ENCODE data around the gene ROBO3.

Gene ROBO3

DNA sequence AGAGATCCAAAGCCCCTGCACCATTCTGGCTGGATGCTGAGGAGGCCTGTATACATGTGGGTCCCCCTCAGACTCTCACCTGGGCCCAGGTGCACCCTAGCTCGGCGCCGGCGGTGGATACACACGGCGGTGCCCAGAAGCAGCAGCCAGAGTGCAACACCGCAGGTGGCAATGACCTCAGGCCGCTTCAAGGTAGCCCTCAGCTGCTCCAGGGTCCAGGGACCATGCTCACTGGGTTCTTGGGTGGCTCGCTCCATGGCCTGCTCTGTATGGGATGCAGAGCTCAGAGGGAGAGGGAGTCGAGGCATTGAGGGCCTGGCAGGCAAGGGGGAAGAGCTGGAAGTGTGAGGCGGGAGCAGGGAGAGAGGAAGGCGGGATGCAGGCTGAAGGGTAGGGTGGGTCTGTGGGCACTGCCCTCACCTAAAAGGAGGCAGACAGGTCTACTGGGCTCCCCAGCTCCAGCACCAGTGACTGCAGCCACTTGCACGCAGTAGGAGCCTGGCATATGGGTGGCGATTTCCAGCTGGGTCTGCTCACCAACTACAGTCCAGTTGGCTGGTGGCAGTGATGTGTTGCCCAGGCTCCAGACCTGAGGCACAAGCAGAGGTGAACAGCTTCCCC is 28.7 kb downstream of the ROBO3 start:
- no peak for DNase-seq

- no peak for DNase-seq
Observed at GRCh38 chr11:124894606-124895430, 29.6 kb downstream of the ROBO3 start.

GRCh38 chr11:124895471-124895971 is 30.3 kb downstream of the ROBO3 start:
- DNase-seq: no peak

DNA sequence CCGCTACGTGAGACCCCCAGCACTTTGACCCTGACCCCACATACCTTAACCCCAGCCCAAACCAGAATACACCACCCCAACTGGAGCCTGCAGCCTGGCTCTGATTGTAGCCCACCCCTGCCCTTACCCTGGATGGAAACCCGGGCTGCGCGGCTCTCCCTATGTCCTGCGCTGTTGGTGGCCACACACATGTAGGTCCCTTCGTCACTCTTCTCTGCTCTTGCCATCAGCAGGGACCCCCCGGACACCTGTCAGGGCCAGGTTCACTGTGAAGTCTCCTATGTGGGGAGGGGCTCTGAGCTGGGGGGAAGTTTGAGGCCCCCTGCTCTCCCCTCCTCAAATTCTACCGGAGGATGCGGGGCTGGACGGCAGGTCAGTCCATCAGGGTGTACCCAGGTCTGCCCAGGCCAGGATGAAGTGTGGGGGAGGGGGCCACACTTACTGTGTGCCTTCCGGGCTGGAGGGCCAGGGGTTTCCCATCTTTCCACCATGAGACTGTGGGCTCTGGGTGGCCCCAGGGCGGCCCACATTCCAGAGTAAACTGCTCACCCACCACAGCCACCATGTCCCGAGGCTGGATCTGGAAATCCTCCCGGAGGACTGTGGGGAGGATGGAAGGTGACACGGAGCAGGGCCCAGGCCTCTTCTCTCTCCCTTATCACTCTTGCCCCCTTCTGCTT is 31.0 kb downstream of the ROBO3 start:
- no peak for DNase-seq

DNA sequence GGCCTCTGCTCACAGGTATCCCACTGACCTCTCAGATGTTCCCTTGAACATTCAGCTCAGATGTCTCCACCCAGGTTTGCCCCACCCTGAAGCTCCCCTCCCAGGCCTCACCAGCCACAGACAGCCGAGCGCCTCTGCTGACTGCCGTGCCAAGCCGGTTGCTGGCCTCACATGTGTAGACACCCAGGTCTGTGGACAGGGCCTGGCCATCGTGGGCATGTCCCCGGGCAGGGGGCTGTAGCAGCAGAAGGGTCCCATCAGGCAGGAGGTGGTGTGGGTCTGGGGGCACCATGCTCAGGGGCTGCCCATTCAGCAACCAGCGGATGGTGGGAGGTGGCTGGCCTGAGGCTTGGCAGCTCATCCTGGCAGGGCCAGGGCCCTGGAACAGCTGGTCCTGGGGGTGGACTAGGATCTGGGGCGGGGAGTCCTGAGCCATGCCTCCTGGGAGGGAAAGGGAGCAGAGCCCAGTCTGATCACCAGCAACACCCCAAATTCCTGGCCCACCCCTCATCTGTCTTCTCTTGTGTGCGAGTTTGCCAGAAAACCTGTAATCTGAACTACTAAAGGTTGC is 31.7 kb downstream of the ROBO3 start:
- no peak for DNase-seq

DNA sequence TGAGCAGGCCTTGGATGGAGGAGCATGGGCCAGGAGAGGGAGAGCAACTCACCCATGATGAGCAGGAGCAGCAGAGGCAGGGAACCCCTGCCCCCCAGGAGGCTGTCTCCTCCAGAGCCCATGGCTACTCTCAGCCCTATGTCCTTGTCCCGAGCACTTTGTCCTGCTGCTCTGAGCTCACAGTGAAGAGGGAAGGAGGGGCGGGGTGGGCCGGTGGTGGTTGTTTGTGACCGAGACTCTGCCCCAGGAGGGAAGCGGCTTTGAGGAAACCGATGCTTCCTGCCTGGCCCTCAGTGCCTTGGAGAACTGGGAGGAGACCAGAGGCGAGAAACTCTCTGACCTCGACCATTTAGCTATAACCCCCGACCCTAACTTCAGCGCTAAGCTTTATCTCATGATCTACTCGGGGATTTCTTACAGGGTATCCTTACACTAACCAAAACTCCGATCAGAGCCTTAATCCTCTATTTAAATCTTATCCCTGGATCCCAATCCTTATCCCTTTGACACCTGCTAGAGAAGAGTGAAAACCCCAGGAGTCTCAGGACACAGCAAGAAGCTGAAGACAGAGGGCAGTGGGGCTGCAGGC is 32.5 kb downstream of the ROBO3 start, which contains the start of gene ROBO4:
TSS of gene ROBO4 (minus strand) at position 192 of the 589 bp plus-strand sequence. CDS start at position 122, 70 bp downstream.
- no peak for DNase-seq

- DNase-seq: no peak
Observed at GRCh38 chr11:124898263-124898680, 33.0 kb downstream of the ROBO3 start.

DNA sequence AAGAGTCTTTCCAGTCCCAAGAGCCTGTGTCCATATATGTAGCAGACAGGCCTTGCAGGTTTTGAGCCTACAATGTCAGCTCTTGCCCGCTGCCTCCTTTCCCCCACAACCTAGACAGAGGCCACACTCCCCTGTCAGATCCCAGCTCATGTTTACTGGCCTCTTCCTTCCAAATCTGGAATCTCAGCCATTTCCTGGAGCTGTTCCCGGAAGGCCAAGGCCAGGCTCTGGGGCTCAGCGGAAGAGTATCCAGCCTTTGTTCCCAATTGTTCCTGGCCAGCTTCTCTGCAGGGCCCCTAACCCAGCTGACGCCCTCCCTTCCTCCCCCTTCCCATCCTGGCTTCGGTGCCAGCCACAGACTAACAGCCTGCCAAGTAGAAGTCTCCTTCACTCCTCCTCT is 33.5 kb downstream of the ROBO3 start:
- no peak for DNase-seq

- DNase-seq: no peak
Observed at GRCh38 chr11:124899383-124900145, 34.3 kb downstream of the ROBO3 start.

DNA sequence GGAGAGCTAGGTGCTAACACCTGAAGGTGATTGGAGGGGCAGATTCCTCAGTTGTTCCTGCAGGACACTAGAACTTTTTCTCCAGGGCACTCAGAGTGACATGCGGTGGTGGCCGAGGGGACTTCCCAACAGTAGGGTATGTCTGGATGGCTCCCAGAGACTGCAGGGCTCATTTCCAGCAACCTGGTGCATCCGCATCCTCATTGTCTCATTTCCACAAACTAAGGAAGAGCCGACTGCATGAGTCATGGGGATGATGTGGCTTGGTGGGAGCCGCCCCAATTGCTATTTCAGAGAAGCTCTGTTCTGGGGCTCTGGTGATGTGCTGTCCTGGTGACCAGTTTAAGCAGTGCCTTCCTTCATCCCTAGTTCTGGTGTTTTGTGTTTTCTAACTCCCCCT is 35.2 kb downstream of the ROBO3 start:
- DNase-seq: no peak

GRCh38 chr11:124902616-124903015 is 37.4 kb downstream of the ROBO3 start:
- no peak for DNase-seq

DNA sequence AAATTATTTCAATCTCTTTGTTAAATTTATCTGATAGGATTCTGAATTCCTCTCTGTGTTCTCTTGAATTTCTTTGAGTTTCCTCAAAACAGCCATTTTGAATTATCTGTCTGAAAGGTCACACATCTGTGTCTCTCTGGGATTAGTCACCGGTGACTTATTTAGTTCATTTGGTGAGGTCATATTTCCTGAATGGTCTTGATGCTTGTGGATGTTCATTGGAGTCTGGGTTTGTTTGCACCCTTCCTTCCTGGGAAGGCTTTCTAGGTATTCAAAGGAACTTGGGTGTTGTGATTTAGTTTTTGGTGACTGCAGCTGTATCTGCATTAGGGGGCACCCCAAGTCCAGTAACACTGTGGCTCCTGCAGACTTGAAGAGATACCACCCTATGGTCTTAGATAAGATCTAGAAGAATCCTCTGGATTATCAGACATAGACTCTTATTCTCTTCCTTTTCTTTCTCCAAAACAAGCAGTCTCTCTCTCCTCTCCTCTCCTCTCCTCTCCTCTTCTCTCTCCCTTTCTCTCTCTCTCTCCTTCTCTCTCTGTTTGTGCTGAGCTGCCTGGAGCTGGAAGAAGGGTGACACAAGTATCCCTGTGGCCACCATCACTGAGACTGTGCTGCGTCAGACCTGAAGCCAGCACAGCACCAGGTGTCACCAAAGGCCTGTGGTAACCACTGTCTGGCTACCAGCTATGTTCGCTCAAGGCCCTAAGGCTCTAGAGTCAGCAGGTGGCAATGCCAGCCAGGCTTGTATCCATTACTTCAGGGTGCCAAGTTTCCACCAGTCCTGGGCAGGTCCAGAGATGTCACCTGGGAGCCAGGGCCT is 50.5 kb downstream of the ROBO3 start:
- DNase-seq: no peak

DNA sequence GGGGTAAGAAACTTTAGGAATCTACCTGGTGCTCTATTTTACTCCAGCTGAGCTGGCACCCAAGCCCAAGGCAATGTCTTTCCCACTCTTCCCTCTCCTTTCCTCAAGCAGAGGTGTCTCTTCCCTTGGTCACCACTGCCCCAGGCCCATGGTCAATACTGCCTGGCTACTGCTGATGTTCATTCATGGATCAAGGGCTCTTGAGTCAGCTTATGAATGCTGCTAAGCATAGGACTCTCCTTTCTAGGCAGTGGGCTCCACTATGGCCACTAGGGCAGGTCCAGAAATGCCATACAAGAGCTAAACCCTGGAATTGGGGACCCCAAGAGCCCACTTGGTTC is 51.1 kb downstream of the ROBO3 start:
- DNase-seq: no peak

DNA sequence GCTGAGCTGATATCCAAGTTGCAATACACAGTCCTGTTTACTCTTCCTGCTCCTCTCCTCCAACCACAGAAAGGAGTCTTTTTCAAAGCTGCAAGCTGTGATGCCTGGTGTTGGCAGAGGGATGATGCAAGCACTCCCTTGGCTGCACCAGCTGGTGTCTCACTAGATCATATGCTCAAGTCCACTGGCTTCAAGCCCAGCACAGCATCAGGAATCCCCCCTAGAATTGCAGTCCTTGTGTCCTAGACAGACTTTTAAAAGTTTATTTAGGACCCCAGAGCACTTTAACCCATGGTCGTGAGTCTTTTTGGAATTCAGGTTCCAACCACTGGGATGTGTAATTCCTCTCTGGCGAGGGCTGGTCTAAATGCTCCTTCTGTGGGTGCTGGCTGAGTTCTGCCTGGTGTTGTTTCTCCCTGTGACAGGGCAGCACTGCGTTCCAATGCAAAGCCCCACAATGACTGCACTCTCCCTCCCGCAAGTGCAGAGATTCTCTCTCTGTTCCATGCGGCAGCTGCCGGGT is 51.9 kb downstream of the ROBO3 start:
- peak; percentile 42 for DNase-seq

DNA sequence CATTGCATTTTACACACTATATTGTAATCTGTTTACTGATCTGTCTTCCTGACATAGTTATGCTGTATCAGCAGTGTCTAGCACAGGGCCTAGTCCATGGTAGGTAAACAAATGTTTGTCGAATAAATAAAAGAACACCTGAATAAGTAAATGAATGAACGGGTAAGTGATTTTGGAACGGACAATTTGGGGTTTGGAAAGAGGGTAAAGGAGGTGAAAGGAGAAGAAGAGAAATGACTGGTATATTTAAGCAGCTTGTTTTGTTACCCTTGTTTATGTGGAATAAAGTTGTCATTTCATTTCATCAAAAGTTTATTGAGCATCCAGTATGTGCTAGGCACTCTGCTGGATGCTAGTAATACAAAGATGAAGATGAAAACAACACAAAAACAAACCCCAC is 53.7 kb downstream of the ROBO3 start, which contains the start of gene HEPN1:
TSS of gene HEPN1 (plus strand) at position 301 of the 400 bp plus-strand sequence.
- DNase-seq: no peak

- DNase-seq: no peak
Observed at GRCh38 chr11:124919898-124920297, 54.7 kb downstream of the ROBO3 start.

DNA sequence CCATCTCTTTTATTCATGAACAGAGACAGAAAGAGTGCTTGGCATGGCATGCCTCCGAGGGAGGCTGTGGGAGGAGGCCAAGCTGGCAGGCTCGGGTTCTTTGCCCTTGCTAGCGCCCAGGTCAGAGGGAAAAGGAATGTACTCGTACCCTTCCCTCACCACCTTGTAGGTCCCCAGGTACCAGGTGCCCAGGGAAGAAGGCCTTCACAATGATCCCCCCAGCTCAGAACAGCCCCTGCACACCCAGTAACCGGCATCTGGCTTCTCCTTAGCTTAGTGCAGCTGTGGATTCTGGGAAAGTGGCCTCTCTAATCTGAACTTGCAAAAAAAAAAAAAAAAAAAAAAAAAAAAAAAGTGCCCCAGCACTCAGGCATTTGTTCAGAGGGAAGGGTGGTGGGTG is 55.1 kb downstream of the ROBO3 start:
- DNase-seq: no peak

GRCh38 chr11:124920870-124921609 is 55.8 kb downstream of the ROBO3 start:
- no peak for DNase-seq

GRCh38 chr11:124922831-124923230 is 57.6 kb downstream of the ROBO3 start:
- DNase-seq: no peak

DNA sequence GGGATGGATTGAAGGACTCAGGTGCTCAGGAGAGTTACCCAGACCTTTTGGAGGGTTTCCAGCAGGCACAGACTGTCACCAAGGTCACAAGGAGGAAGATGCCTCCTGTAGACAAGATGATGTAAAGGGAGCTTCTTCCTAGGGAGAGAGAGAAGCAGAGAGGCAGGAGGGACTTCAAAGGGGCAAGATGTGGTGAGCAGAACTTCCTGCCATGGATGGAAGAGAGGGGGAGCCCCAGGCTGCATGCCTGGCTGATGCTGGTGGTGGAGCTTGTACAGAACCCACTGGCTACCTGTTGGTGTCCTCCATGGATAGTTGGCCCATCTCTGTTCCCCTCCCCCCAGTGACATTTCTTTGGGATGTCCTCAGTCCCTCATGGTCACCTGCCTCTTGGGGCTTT is 58.1 kb downstream of the ROBO3 start:
- no peak for DNase-seq

Measured in NCI-H1694 treated with DMSO at 0.1 percent for 48 hours (cell line).